HG03342 (cell line): Measurements from ENCODE around the gene NFKBIE.

Experiments
- ATAC-seq: cut with Tn5 transposase; IDR thresholded peaks from one replicate; pipeline ENCODE4 v1.9.1; 2021; ENCODE audit warnings: mild to moderate bottlenecking, moderate library complexity; ENCODE audit not compliant: unreplicated experiment

The NFKBIE gene

DNA sequence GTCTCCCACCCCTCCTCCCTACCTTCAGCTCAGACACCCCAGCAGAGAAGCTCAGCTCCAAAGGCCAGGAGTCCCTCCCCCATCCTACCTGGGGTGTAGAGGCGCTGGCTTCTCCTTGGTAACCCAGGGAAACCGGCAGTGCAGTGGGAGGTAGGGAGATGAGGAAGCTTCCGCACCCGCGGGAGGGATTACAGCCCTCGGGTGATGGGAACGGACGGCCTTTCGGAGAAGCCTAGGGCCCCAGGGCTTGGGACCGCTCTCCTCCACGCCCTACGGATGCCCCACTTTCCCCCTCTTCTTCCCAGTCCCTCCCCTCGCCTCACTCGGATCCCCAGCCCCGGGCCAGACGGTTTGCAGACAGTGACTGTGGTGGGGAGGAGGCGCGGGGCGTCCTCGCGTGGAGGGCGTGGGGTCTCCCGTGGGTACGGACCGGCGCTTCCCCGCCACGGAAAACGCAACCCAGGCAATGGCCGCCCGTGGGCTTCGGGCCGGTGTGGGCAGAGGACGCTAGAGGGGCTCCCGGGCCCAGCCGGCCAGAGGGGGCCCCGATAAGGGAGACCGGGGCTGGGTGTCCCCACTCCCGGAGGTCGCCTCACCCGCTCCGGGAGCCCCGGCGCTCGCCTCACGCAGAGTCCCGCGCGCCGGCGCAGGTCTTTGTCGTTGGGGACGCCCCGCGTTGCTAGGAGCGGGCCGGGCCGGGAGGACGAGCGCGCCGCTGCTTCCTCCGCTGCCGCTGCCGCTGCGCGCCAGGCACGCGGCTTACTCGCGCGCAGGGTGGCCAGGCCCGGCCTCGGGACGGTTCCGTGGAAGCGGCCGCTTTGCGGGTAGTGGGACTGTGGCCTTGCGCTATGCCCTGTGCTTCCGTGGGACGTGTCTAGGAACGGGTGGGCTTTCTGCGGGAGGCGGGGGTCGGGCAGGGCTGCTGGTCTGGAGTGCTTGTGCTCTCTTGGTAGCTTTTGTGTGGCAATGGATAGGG, 32.0 kb upstream of the NFKBIE start:
- ATAC-seq: no peak

DNA sequence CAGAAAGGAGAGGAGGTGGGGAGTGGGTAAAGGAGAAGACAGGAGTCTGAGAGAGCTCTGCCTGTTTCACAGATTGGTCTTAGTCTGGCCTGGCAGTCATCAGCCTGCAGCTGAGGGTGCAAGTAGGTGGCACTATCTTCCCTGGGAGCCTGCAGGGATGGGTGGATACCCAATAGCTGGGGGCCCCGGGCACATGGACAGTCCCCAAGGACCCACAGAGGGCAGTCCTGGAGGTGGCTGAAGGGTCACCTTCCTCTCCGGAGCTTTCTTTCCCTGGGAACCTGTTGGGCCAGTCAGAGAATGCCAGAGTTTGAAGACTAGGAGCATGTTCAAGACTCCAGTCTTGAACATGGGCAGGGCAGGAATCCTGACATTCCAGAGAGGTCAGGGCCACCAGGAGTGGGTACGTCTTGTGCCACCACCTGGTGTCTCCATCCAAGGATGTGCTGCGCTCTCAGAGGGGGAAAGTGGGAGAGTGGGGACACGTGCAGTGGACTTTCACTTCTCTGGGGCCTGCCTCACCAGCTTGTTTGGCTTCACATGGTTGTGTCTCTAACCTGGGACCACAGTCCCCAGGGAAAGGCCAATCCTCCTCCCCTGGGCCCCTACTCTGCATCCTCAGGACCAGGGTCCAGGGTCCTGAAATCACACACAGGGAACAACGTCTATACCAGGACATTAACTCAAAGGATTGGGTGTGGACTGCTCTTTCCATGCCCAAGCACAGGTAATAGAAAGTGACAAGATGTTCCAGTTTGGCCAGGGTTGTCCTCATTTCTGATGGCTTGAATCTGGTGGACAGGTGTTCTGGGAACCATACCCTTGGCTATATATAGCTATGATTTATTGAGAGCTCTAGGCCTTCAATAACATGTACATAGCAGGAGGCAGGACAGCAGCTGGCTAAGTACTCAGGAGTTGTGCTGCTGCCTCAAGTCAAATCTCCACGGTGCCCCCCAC, 29.8 kb upstream of the NFKBIE start:
- ATAC-seq: no peak

DNA sequence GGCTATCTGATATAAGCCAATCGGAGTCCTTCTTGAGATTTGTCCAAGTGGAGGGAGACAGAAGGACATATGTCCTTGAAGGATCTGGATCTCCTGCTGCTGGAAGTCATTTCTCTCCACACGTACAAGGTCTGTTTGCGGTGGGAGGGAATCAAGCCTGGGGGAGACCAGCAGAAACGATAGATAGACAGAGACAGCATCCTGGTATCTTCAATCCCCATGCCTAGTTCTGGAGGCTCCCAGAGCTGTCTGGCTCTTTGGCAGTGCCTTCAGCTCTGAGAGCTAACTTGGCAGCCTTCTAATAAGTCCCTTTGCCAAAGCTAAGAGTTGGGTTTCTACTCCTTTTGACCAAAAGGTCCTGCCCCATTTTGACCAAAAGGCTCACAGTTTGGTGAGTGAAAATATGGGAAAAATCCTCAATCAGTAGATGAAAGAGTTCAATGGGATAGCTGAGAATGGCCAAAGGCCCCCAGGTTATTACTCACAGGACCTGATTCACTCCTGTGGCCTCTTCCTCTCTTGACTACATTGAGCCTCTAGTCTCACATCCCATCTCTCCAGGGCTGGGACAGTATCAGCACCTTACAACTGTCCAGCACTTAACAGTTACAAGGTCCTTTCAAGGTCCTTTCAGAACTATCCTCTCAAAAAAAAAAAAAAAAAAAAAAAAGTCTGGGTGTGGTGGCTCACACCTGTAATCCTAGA, 27.5 kb upstream of the NFKBIE start:
- ATAC-seq: no peak

DNA sequence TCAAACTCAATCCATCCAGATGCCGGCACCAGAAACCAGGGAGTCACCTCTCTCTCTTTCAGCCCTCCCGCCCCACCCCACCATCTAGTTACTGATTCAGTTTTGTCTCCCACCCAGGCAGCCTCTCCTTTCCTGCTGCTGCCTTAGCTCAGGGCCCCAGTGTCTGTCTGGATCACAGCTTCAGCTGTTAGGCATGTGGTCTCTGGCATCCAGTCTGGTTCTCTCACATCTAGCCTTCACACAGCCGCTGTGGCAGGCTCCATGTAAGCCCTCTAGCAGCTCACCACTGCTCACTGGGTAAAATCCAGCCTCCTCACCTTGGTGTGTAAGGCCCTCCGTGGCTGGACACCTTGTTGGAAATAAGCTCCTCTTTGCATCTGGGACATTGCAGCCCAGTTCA, 26.5 kb upstream of the NFKBIE start:
- no peak for ATAC-seq

DNA sequence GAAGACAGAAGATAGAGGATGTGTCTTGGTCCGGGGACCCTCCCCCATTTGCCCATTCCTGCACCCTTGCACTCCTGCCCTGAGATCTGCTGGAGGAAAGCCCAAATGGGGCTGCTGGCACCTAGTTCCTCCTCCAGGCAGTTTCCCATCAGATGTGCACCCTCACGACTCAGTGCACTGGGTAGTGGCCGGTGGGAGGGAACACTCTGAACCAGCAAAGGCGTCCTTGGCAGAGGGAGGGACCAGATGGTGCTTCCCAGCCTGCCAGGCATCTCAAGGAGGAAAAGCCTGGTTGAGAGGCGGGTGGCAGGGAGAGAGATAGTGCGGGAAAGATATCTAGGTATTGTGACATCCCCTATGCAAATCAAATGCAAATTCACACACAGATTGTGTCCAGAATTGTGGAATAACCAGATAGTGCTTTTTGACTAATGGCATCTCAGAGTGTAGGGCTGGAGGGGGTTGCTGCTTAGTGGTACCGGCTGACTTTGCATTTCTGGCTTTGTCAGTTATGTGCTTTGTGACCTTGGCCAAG, 24.4 kb upstream of the NFKBIE start:
- ATAC-seq: no peak

DNA sequence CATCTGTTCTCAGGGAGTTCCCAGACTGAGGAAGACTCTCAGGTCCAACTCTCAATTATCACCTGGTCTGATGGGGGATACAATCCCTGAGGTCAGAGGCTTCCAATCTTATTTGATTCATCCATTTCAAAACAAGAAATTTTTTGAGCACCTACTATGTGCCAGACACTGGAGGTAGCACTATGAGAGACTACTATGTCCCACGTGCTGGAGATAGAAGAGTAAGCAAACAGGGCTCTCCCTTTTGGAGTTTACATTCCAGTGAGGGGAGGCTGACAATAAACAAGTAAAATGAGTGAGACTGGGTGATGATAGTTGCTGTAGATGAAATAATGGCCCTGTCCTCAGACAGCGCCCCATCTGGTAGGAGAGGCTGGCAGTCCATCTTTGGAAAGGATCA, 21.4 kb upstream of the NFKBIE start:
- no peak for ATAC-seq

DNA sequence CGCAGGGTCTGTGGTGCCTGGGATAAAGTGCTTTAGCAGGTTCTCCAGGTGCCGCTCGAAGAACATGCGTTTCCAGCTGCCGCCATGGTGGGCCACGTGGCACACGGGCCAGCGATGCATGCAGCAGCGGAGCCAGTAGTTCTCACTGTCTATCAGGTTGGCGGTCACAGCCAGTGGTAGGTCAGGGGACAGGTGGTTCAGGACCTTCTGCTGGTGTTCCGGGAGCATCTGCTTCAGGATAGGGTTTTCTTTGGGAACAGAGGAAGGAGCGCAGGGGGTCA, 20.9 kb upstream of the NFKBIE start:
- no peak for ATAC-seq

DNA sequence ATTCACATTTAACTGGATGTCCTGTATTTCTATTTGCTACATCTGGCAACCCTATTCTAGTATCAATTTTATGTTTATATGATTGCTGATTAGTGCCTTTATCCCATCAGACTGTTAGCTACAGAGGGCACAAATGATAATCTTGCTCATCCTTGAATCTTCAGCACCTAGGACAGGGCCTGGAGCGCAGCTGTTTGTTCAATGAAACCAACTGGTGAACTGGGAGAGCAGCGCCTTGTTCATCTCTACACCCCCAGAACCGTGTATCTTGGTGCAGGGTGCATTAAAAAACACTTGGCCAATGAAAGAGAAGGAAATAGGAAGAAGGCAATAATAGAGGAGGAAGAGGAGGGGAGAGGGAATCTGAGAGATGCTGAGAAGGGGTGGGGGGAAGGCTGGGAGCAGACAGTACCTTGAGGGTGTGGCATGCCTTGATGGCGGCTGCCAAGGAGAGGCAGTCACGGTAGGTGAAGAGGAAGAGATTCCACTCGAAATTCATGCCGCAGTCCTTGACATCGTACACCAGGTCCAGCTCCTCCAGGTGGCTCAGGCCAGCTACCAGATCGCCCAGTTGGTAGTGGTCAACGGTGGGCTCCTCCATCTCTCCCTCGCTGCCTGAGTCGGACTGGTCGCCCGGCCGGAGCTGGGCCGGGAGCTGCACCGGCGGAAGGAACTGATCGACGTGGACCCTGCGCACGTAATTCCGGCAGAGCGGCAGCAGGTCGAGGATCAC, 20.4 kb upstream of the NFKBIE start:
- no peak for ATAC-seq

DNA sequence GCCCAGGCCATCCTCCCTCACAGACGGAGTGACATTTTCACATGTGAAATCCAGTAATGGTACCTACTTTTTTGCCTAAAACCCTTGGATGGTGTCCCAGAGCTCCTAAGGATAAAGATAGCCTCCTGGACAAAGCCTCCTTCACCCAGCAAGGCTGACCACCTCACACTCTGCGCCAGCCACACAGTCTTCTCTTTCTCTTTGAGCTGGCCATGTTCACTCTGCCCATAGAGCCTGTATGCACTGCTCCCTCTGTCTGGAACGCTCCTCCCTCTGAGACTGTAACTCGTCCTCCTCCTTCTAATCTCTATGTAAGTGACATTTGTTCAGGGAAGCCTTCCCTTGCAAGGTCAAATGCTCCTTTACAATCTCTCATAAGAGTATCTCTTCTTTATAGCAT, 19.5 kb upstream of the NFKBIE start:
- ATAC-seq: no peak

DNA sequence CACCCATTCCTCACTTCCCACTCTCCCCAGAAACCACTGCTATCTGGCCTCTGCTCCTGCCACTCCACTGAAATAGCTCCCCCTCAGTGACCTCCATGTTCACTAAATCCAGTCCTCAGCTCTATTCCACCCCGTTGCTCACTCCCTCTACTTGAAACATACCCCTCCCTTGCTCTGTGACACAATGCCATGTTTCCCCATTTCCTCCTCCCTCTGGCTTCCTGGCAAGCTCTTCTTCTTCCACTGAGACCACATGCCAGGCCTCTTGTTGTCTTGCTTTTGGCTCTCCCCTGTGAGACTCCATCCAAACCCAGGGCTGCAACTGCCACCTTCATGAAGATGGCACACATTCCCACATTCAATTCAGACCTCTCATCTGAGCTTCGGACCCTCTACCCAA, 18.8 kb upstream of the NFKBIE start:
- no peak for ATAC-seq

DNA sequence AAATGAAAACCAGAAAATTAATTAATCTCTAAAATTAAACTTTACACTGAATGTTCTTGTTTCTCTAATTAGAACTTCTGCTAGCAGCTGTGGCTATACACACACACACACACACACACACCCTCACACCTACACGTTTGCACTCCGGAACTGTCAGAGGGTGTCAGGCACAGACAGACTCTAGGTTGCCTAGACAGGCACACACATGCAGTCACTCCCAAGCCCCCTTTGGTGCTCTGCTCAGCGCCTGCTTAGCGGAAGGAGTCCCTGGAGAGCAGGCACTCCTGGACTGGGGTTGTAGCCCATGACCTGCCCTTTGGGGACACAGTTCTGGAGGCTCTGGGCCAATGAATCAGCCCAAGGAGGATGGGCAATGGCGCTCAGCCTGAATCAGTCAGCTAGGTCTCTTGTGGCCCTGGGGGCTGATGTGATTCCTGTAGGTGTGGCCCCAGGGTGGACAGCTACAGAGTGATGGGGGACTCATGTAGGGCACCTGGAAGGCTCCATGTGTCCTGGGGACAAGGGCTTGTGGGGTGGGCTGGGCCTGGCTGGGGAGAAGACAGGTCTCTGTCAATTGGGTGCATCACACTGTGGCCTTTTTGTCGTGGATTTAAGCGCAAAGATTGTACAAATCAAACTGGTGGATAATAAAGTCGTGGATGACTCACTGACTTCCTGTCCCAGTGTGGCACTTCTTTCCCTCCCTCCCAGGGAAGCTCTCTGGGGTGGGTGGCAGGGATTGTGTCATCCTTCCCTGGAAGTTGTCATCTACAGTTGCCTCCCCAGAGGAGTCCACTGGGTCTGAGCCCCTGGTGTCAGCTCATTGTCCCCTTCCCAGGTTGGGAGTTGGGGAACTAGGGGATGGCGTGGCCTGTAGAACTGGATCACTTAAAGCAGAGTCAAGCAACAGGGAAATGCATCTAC, 13.7 kb upstream of the NFKBIE start:
- ATAC-seq: no peak

DNA sequence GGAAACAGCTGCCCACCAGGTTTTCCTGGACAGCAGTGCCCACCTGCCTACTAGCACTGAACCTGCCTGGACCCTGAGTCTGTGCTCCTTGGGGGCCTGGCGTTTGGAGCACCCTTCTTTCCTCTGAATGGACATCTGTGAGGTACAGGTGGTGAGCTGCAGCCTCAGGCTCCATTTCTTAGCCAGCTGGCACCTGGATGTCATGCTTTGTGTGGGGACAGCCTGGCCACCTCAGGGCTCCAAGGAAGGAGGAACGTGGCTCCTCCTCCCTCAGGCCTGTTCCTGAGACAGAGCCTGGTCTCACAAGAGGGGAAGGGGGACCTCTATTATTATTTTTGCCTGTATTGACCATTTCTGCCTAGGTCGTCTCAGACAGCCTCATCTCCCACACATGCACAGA, 13.0 kb upstream of the NFKBIE start:
- ATAC-seq: no peak

DNA sequence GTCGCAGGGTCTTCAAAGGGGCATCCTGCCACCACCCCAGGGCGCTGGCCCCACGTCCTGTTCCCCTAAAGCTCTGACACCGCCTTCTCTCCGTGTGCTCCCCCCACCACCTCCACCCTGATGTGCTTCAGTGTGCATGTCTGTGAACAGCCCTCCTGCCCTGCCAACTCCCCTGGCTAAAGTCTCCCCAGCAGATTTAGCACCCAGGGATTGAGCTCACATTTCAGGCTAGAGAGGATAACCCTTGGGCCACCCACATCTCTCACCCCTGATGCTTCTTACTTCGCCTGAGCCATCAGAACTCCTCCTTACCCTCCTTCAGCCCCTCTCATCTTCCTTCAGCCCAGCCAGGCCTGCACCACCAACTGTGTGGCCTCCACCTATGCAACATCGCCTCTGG, 12.4 kb upstream of the NFKBIE start:
- ATAC-seq: no peak

DNA sequence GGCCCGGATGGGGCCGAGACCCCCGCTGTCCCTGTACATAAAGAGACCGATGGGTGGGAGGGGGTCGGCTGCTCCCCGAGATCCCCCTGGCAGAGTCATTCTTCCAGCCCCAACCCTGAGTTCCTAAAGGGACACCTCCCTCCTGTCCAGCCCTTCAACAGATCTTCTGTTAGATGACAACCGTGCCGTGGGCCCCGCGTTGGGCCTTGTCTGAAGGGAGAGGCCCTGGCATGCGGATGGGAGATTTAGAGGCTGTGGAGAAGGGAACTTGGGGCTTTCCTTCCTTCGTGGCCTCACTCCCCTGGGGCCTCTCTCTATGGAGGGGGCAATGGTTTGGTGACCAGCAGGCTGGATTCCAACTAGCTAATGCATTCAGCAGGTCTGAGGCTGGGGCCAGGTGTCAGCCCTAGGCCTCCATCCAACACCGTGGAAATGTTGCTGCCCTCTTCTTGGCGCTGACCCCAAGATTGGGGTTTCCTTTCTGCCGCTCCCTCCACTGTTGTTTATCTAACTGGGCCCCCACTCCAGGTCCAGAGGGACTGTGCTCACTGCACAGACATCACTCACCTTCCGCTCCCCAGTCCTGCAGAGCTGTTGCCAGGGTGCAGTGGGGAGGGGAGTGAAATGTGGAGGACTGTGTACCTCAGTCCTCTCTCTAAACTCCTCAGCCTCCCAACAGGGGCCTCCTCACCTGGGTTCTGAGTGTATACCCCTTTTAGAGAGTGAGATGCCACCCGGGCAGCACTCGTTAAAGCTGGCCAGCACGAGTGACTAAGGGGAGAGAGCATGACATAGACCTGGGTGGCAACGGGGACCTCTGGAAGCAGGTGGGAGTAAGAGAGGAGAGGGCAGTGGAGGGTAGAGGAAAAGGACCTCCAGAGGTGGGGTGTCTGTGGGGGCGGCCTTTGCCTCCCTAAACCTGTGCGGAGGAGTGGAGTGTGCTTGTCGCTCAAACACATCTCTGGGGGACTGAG, 11.6 kb upstream of the NFKBIE start:
- ATAC-seq: no peak

DNA sequence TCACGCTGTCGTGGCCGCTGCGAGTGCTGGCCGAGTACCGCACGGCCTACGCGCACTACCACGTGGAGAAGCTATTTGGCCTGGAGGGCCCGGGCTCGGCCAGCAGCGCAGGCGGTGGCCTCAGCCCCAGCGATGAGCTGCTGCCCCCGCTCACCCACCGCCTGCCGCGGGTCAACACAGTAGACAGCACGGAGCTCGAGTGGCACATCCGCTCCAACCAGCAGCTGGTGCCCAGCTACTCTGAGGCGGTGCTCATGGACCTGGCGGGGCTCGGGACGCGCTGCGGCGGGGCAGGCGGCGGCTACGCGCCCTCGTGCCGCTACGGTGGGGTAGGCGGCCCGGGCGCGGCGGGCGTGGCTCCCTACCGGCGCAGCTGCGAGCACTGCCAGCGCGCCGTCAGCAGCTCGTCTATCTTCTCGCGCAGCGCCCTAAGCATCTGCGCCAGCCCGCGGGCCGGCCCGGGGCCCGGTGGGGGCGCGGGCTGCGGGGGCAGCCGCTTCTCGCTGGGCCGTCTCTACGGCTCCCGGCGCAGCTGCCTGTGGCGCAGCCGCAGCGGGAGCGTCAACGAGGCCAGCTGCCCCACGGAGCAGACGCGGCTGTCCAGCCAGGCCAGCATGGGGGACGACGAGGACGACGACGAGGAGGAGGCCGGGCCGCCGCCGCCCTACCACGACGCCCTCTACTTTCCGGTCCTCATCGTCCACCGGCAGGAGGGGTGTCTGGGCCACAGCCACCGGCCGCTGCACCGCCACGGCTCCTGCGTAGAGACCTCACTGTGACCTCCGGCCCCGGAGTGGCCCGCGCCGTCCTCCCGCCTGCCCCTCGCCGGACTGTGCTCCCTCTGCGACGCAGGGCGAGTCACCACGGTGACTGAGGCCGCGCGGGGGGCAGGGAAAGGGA, 10.6 kb upstream of the NFKBIE start:
- no peak for ATAC-seq

DNA sequence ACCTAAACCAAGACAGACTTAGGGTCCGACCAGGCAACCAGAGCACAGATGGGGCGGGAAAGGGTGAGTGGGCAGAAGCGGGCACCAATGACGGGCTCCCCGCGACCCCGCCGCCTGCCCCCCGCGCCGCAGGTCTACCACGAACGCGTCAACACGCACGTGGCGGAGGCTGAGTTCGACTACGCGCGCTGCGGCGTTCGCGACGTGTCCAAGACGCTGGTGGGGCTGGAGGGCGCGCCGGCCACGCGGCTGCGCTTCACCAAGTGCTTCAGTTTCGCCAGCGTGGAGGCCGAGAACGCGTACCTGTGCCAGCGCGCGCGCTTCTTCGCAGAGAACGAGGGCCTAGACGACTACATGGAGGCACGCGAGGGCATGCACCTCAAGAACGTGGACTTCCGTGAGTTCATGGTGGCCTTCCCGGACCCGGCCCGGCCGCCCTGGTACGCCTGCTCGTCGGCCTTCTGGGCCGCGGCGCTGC, 10.0 kb upstream of the NFKBIE start:
- ATAC-seq: no peak

DNA sequence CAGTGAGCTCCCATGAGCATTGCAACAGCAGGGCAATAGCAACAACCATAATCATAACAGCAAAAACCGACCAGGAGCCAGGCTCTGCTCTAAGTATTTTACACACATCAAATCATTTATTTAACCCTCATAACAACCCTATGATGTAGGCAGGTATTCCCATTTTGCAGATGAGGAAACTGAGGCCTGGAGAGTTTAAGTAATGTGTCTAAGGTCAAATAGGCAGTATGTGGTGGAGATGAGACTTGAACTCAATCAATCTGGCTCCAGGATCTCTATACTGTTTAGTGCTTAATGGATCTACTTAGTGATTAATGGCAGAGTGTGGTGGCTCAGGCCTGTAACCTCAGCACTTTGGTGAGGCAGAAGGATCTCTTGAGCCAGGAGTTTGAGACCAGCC, 8.3 kb upstream of the NFKBIE start:
- no peak for ATAC-seq
